ENCODE results near the gene TAC3.
"Not testable (repeated sequence)": the region's sequence is repeated elsewhere in the genome, so short reads cannot be mapped to it uniquely, and the experiment has no call there.

TAC3 gene

DNA sequence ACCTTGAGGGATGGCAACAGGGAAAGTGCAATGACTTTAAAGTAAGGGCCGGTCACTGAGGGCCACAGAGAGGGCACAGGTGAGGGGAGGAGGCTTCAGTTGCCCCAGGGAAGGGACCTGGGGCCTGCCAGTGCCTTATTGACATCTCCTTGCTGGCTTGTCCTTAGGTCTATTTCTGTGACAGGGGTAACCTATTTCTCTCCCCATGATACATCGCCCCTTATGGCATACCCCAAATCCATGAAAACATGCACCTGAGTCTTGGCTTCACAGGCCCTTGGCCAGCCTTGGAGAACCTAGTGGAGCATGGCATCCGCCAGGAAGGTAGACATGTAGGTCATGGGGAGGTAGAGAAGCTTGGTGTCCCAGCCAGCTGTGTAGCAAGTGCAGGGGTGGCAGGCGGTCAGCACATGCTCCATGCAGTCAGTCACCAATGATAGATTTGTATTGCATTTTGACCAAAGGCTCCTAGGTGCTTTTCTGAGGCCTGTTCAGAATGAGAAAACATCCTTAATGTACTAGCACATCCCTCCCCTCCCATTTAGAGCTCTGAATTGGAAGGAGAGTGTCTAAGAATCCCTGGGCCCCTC is 35.3 kb downstream of the TAC3 start:
- no peak for DNase-seq

- DNase-seq, result no peak
Measured at GRCh38 chr12:56980268-56980667, 36.1 kb downstream of the TAC3 start.

- no peak for DNase-seq
Measured at GRCh38 chr12:56979628-56980027, 36.7 kb downstream of the TAC3 start.

- DNase-seq, result no peak
Measured at GRCh38 chr12:56978397-56979138, 37.8 kb downstream of the TAC3 start.

DNA sequence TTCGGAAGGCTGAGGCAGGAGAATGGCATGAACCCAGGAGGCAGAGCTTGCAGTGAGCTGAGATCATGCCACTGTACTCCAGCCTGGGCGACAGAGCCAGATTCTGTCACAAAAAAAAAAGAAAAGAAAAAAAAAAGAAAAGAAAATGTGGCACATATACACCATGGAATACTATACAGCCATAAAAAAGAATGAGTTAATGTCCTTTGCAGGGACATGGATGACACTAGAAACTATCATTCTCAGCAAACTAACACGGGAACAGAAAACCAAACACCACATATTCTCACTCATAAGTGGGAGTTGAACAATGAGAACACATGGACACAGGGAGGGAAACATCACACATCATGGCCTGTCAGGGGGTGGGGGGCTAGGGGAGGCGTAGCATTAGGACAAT is 39.0 kb downstream of the TAC3 start:
- DNase-seq, result not testable (repeated sequence)

GRCh38 chr12:56974224-56974623 is 42.1 kb downstream of the TAC3 start:
- not testable (repeated sequence) for DNase-seq

- not testable (repeated sequence) for DNase-seq
Measured at GRCh38 chr12:56968910-56969309, 47.4 kb downstream of the TAC3 start.

DNA sequence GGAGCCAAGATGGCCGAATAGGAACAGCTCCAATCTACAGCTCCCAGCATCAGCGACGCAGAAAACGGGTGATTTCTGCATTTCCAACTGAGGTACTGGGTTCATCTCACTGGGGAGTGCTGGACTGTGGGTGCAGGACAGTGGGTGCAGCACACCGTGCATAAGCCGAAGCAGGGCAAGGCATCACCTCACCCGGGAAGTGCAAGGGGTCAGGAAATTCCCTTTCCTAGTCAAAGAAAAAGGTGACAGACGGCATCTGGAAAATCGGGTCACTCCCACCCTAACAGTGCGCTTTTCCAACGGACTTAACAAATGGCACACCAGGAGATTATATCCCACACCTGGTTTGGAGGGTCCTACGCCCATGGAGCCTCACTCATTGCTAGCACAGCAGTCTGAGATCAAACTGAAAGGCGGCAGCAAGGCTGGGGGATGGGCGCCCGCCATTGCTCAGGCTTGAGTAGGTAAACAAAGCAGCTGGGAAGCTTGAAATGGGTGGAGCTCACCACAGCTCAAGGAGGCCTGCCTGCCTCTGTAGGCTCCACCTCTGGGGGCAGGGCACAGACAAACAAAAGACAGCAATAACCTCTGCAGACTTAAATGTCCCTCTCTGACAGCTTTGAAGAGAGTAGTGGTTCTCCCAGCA is 50.2 kb downstream of the TAC3 start:
- not testable (repeated sequence) for DNase-seq

GRCh38 chr12:56965124-56965523 is 51.2 kb downstream of the TAC3 start:
- DNase-seq, result not testable (repeated sequence)

DNA sequence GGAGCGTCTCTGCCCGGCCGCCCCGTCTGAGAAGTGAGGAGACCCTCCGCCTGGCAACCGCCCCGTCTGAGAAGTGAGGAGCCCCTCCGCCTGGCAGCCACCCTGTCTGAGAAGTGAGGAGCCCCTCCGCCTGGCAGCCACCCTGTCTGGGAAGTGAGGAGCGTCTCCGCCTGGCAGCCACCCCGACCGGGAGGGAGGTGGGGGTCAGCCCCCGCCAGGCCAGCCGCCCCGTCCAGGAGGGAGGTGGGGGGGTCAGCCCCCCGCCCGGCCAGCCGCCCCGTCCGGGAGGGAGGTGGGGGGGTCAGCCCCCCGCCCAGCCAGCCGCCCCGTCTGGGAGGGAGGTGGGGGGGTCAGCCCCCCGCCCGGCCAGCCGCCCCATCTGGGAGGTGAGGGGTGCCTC is 52.8 kb downstream of the TAC3 start:
- not testable (repeated sequence) for DNase-seq

- not testable (repeated sequence) for DNase-seq
Measured at GRCh38 chr12:56962247-56962646, 54.1 kb downstream of the TAC3 start.
